Activated CD4-positive, CD25-positive, alpha-beta regulatory T cell treated with anti-CD3 and anti-CD28 coated beads, Interleukin-2, amount 50 U/mL, for 16 hours (primary cell): ENCODE measurements around the gene DAB2IP.

Experiments used
- DNase-seq: peaks from one replicate; pipeline ENCODE4 v3.0.0-alpha.2; 2020; ENCODE audit warnings: low read depth, low spot score

The DAB2IP gene

GRCh38 chr9:121759996-121760395, 108.6 kb downstream of the DAB2IP start:
- no peak for DNase-seq

GRCh38 chr9:121760571-121760970, 109.1 kb downstream of the DAB2IP start:
- no peak for DNase-seq

GRCh38 chr9:121763131-121763530, 111.7 kb downstream of the DAB2IP start:
- no peak for DNase-seq

GRCh38 chr9:121763561-121764370, 112.3 kb downstream of the DAB2IP start:
- no peak for DNase-seq

GRCh38 chr9:121764371-121764730, 112.9 kb downstream of the DAB2IP start:
- no peak for DNase-seq

- DNase-seq = no peak
These were observed 113.9 kb downstream of the DAB2IP start for GRCh38 chr9:121765021-121765950.

- DNase-seq = no peak
These were observed 114.7 kb downstream of the DAB2IP start for GRCh38 chr9:121766081-121766683.

- no peak for DNase-seq
These were observed 115.8 kb downstream of the DAB2IP start for GRCh38 chr9:121767171-121767769.

- no peak for DNase-seq
These were observed 117.1 kb downstream of the DAB2IP start for GRCh38 chr9:121768416-121769015.

GRCh38 chr9:121769939-121770338, 118.5 kb downstream of the DAB2IP start:
- no peak for DNase-seq

- no peak for DNase-seq
These were observed 119.2 kb downstream of the DAB2IP start for GRCh38 chr9:121770415-121771273.

GRCh38 chr9:121771418-121771817, 120.0 kb downstream of the DAB2IP start:
- DNase-seq = no peak

GRCh38 chr9:121771851-121772599, 120.6 kb downstream of the DAB2IP start:
- no peak for DNase-seq

- DNase-seq = no peak
These were observed 121.3 kb downstream of the DAB2IP start for GRCh38 chr9:121772600-121773285.

GRCh38 chr9:121773286-121773953, 122.0 kb downstream of the DAB2IP start:
- DNase-seq = no peak

GRCh38 chr9:121773954-121774714, 122.7 kb downstream of the DAB2IP start:
- no peak for DNase-seq

- DNase-seq = no peak
These were observed 123.5 kb downstream of the DAB2IP start for GRCh38 chr9:121774715-121775613.
